ENCODE results near the gene ZFHX3. TPM values are rescaled to one million over a fixed set of nuclear protein-coding genes. Genes with fewer than 3 reads are reported as not detected.

ZFHX3 gene
- total and polyA plus RNA-seq, 2 of the 8 experiments (the other 6 are each of a cell fraction or from before 2014, with no cell fraction given) = 0.08 to 0.99 TPM

DNA sequence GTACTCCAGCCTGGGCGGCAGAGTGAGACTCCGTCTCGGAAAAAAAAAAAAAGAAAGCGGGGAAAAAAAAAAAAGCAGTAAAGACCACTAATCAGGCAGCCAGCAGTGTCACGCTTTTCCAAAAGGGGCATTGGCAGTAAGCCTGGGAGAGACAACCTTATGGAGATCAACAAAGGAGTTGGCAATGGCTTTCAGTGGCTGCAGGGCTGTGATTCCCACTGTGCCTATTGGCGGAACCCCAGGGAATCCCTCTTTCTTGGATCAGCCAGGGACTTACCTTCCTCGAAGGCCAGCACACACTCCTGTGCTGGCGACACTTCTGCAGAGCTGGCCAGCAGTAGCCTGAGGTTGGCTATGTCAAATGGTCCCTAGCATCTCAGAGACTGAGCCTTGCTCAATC is 43.2 kb upstream of the ZFHX3 start:
- Histone ChIP-seq H4K5ac (ENCODE audit: insufficient read length, low read depth, low read length) (no peak overlapping the region), H2BK15ac (ENCODE audit: low read length) (no peak overlapping the region), H3K79me2 (ENCODE audit: control insufficient read depth in 1 of 2, insufficient read depth in 2 of 2, low read length in 2 of 2) (no peaks in the 10 kb centered on the region), H2AFZ (ENCODE audit: low read length) (no peak overlapping the region), H3K14ac (ENCODE audit: insufficient read length) (no peak overlapping the region), H3K9ac (replicated peaks in 1 of 4; ENCODE audit: extremely low read depth in 1 of 4, low read depth in 3 of 4, low read length in 3 of 4) (no peak overlapping the region), H3K4me3 (ENCODE audit: extremely low read depth in 1 of 4, insufficient read depth in 2 of 4, low read depth in 3 of 4, low read length in 4 of 4) (no peak overlapping the region), H3K4me2 (ENCODE audit: insufficient read depth in 1 of 2, low read depth in 2 of 2, low read length in 2 of 2) (no peak overlapping the region), H3K23ac (ENCODE audit: insufficient read length) (no peak overlapping the region), H4K91ac (replicated peaks; ENCODE audit: insufficient read length, low read length) (no peak overlapping the region), H4K20me1 (replicated peaks in 1 of 2; ENCODE audit: control insufficient read depth in 1 of 2, insufficient read depth in 2 of 2, low read length in 2 of 2) (no peaks in the 10 kb centered on the region), H2AK5ac (ENCODE audit: low read depth, low read length) (no peak overlapping the region), H4K8ac (ENCODE audit: extremely low read depth, insufficient read depth, low read length) (no peak overlapping the region), H2BK120ac (replicated peaks; ENCODE audit: low read depth, low read length) (no peak overlapping the region), H3K23me2 (ENCODE audit: low read depth, low read length) (no peaks in the 10 kb centered on the region), H3K4ac (replicated peaks; ENCODE audit: insufficient read length, low read depth, low read length) (no peak overlapping the region), H3K56ac (replicated peaks; ENCODE audit: insufficient read length, low read depth, low read length) (no peak overlapping the region), H2BK5ac (ENCODE audit: low read depth, low read length) (no peak overlapping the region), H3K4me1 (replicated peaks in 1 of 4; ENCODE audit: control insufficient read depth in 3 of 4, insufficient read depth in 4 of 4, low read length in 3 of 4) (no peaks in the 10 kb centered on the region), H2BK20ac (ENCODE audit: low read length) (no peak overlapping the region), H3K9me3 (ENCODE audit: insufficient read depth in 2 of 2, low read depth in 1 of 2, low read length in 1 of 2) (no peaks in the 10 kb centered on the region), H3K27me3 (replicated peaks in 1 of 4; ENCODE audit: control insufficient read depth in 3 of 4, extremely low read depth in 1 of 4, insufficient read depth in 3 of 4, low read length in 3 of 4) (peaks cover 0 to 3% (median 0%) of the 10 kb centered on the region in 4 experiments; a peak in 1 of 7 replicates), H3K18ac (ENCODE audit: extremely low read depth, low read length) (no peak overlapping the region), H3K27ac (ENCODE audit: low read depth, low read length) (no peak overlapping the region), H2BK12ac (ENCODE audit: low read depth, low read length) (no peak overlapping the region), H3K36me3 (ENCODE audit: control insufficient read depth in 2 of 4, insufficient read depth in 4 of 4, low read length in 3 of 4) (no peaks in the 10 kb centered on the region), H3K79me1 (ENCODE audit: low read depth, low read length) (no peaks in the 10 kb centered on the region)
- DNase-seq (ENCODE audit: low read depth in 1 of 2, low spot score in 2 of 2) (no peak), FAIRE-seq (no peak)
- WGBS, 2 experiments (ENCODE audit: extremely low coverage in 1 of 2, insufficient coverage in 1 of 2, insufficient read length in 1 of 2, insufficient replicate concordance in 2 of 2, low coverage in 1 of 2, low lambda C conversion rate in 2 of 2, missing lambda C conversion rate in 1 of 2) = 87% methylated on average over 4 of the region's 8 CpGs; no CpG with 5 or more reads in 1 of the 2 experiments
- POLR2A ChIA-PET (ENCODE audit: partially characterized antibody) = interaction anchor here (1.2 kb wide), 1 partner anchor 11 kb away, joined by 4 read pairs; no protein-coding TSS in a partner anchor
- TF ChIP-seq CHD1 (IDR thresholded peaks at IDR 0.05; ENCODE audit: low read depth, low read length) = no peak
- no peak for TF ChIP-seq POLR2AphosphoS5 (IDR thresholded peaks at IDR 0.05; ENCODE audit: low read depth, low read length)
- TF ChIP-seq JUN (IDR thresholded peaks at IDR 0.05; ENCODE audit: low read depth, low read length) = no peak
- no peak for TF ChIP-seq NANOG (IDR thresholded peaks at IDR 0.05; ENCODE audit: insufficient read depth, low read depth, low read length, poor library complexity, severe bottlenecking)
- no peak for TF ChIP-seq SP1 (IDR thresholded peaks at IDR 0.05; ENCODE audit: low read depth, low read length)
- no peak for TF ChIP-seq TBP (IDR thresholded peaks at IDR 0.05; ENCODE audit: low read depth, low read length)
- TF ChIP-seq, protein P1, sequence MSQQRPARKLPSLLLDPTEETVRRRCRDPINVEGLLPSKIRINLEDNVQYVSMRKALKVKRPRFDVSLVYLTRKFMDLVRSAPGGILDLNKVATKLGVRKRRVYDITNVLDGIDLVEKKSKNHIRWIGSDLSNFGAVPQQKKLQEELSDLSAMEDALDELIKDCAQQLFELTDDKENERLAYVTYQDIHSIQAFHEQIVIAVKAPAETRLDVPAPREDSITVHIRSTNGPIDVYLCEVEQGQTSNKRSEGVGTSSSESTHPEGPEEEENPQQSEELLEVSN (IDR thresholded peaks at IDR 0.05) = no peak
- TF ChIP-seq ASH2L (IDR thresholded peaks at IDR 0.05; ENCODE audit: low read length) = no peak
- TF ChIP-seq, protein P2, sequence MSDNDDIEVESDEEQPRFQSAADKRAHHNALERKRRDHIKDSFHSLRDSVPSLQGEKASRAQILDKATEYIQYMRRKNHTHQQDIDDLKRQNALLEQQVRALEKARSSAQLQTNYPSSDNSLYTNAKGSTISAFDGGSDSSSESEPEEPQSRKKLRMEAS (IDR thresholded peaks at IDR 0.05) = no peak
- no peak for TF ChIP-seq CHD2 (IDR thresholded peaks at IDR 0.05; ENCODE audit: low read length)
- no peak for TF ChIP-seq RXRA (IDR thresholded peaks at IDR 0.05; ENCODE audit: insufficient read depth, low read depth, low read length)
- CTCF ChIA-PET (ENCODE audit: partially characterized antibody) = interaction anchor here (1.2 kb wide), 1 partner anchor 8 kb away, joined by 5 read pairs; no protein-coding TSS in a partner anchor
